Trophoblast cell (in vitro differentiated cells and primary cell): ENCODE data around the gene RPL29.

Experiments
- DNase-seq, 2 donors: peaks; one replicate each; pipeline ENCODE4 v3.0.0-alpha.2; 2016
- H2AFZ ChIP-seq: 2 replicates; pipeline ENCODE4 v1.6.1; 2013; ENCODE audit warnings: low read length, moderate library complexity, mild to moderate bottlenecking; ENCODE audit not compliant: insufficient read depth, poor library complexity
- H2AK5ac ChIP-seq: 2 replicates; pipeline ENCODE4 v1.6.1; 2013; ENCODE audit warnings: mild to moderate bottlenecking, low read length
- H2BK120ac ChIP-seq: 2 replicates; pipeline ENCODE4 v1.6.1; 2013; ENCODE audit warnings: low read length, mild to moderate bottlenecking, moderate library complexity; ENCODE audit not compliant: insufficient read depth, poor library complexity
- H2BK12ac ChIP-seq: 2 replicates; pipeline ENCODE4 v1.6.1; 2013; ENCODE audit warnings: mild to moderate bottlenecking, low read length, moderate library complexity
- H2BK5ac ChIP-seq: 2 replicates; pipeline ENCODE4 v1.6.1; 2013; ENCODE audit warnings: low read length, low read depth, moderate library complexity, mild to moderate bottlenecking; ENCODE audit not compliant: poor library complexity
- H3K14ac ChIP-seq: 2 replicates; pipeline ENCODE4 v1.6.1; 2013; ENCODE audit warnings: mild to moderate bottlenecking, low read length
- H3K18ac ChIP-seq: 2 replicates; pipeline ENCODE4 v1.6.1; 2013; ENCODE audit warnings: mild to moderate bottlenecking, low read length
- H3K23ac ChIP-seq: 2 replicates; pipeline ENCODE4 v1.6.1; 2013; ENCODE audit warnings: low read length
- H3K27ac ChIP-seq: 2 replicates; pipeline ENCODE4 v1.5.1; 2013; ENCODE audit warnings: low read depth, mild to moderate bottlenecking, inconsistent platforms, low read length, moderate library complexity
- H3K27me3 ChIP-seq: 2 replicates; pipeline ENCODE4 v1.6.1; 2013; ENCODE audit warnings: inconsistent platforms, mild to moderate bottlenecking, low read length, moderate library complexity; ENCODE audit not compliant: insufficient read depth
- H3K36me3 ChIP-seq, 2 experiments: 1 replicate in 1 of 2; 2 replicates in 1 of 2; pipeline ENCODE4 v1.6.1; 2013; ENCODE audit warnings: low read length in 2 of 2, mild to moderate bottlenecking in 2 of 2, moderate library complexity in 1 of 2; ENCODE audit not compliant: insufficient read depth in 2 of 2, control insufficient read depth in 1 of 2
- H3K4ac ChIP-seq: 2 replicates; pipeline ENCODE4 v1.6.1; 2013; ENCODE audit warnings: low read depth, mild to moderate bottlenecking, low read length, moderate library complexity
- H3K4me1 ChIP-seq, 2 experiments: 1 replicate in 1 of 2; 2 replicates in 1 of 2; pipeline ENCODE4 v1.6.1; 2013; ENCODE audit warnings: low read length in 2 of 2, mild to moderate bottlenecking in 2 of 2, moderate library complexity in 1 of 2; ENCODE audit not compliant: insufficient read depth in 2 of 2, control insufficient read depth in 1 of 2
- H3K4me2 ChIP-seq: 2 replicates; pipeline ENCODE4 v1.6.1; 2013; ENCODE audit warnings: inconsistent platforms, mild to moderate bottlenecking, low read length, moderate library complexity
- H3K4me3 ChIP-seq: 2 replicates; pipeline ENCODE4 v1.5.1; 2013; ENCODE audit warnings: mild to moderate bottlenecking, low read depth, low read length, inconsistent platforms
- H3K79me1 ChIP-seq: one replicate; pipeline ENCODE4 v1.6.1; 2013; ENCODE audit warnings: low read length
- H3K79me2 ChIP-seq: 2 replicates; pipeline ENCODE4 v1.6.1; 2013; ENCODE audit warnings: low read length, mild to moderate bottlenecking; ENCODE audit not compliant: control insufficient read depth, insufficient read depth, poor library complexity
- H3K9ac ChIP-seq: 2 replicates; pipeline ENCODE4 v1.6.1; 2013; ENCODE audit warnings: mild to moderate bottlenecking, low read length
- H3K9me3 ChIP-seq: 2 replicates; pipeline ENCODE4 v1.6.1; 2013; ENCODE audit warnings: low read depth, mild to moderate bottlenecking, control low read depth, inconsistent platforms, low read length; ENCODE audit not compliant: insufficient read depth
- H4K12ac ChIP-seq: 2 replicates; pipeline ENCODE4 v1.6.1; 2013; ENCODE audit warnings: low read depth, mild to moderate bottlenecking, low read length, moderate library complexity
- H4K8ac ChIP-seq: 2 replicates; pipeline ENCODE4 v1.6.1; 2013; ENCODE audit warnings: low read depth, mild to moderate bottlenecking, low read length, moderate library complexity
- H4K91ac ChIP-seq: one replicate; pipeline ENCODE4 v1.6.1; 2013; ENCODE audit warnings: low read depth, mild to moderate bottlenecking, low read length, moderate library complexity
- WGBS: extraction: QIAGEN DNeasy Blood & Tissue Kit; methylation state at CpG from one replicate; pipeline ENCODE4 v1.1.7; 2013; ENCODE audit warnings: missing lambda C conversion rate; ENCODE audit not compliant: insufficient read length, insufficient coverage; ENCODE audit errors: extremely low coverage; 5-methylcytosine and 5-hydroxymethylcytosine counted together

Gene RPL29

DNA sequence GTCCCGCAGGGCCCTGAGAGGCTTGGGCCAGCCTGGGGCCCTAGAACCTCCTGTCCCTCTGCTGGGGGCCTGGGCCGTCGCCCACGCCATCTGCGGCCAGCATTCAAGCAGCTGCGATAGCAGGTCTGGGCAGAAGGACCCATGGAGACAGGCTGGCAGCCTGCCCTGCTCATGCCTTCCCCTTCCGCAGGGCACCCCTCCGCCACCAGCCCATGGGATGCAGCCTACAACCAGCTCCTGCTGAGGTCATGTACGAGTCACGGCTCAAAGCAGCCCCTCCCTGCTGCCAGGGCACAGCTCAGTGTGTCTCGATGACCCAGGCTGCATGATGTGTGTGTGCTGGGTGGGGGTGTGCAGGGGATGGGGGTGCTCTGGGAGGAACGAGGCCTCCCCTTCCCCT lies 32.9 kb upstream of the RPL29 start:
- Histone ChIP-seq H2BK12ac (no peak overlapping the region), H2AFZ (no peak overlapping the region), H3K4me1 (peaks cover 10 to 16% of the 10 kb centered on the region in 2 experiments), H3K27ac (no peak overlapping the region), H3K79me2 (no peaks in the 10 kb centered on the region), H3K23ac (no peak overlapping the region), H3K27me3 (no peaks in the 10 kb centered on the region), H3K14ac (no peak overlapping the region), H3K79me1 (no peaks in the 10 kb centered on the region), H2BK5ac (no peak overlapping the region), H3K4me2 (no peak overlapping the region), H3K4me3 (no peak overlapping the region), H3K36me3 (no peaks in the 10 kb centered on the region), H3K9me3 (peaks cover 3% of the 10 kb centered on the region), H4K91ac (peak overlapping the region; percentile 31), H2AK5ac (no peak overlapping the region), H4K8ac (no peak overlapping the region), H4K12ac (no peak overlapping the region), H3K9ac (no peak overlapping the region), H3K4ac (no peak overlapping the region), H3K18ac (no peak overlapping the region), H2BK120ac (no peak overlapping the region)
- no peak for DNase-seq
- WGBS: no CpG with 5 or more reads among the region's 12 CpGs

DNA sequence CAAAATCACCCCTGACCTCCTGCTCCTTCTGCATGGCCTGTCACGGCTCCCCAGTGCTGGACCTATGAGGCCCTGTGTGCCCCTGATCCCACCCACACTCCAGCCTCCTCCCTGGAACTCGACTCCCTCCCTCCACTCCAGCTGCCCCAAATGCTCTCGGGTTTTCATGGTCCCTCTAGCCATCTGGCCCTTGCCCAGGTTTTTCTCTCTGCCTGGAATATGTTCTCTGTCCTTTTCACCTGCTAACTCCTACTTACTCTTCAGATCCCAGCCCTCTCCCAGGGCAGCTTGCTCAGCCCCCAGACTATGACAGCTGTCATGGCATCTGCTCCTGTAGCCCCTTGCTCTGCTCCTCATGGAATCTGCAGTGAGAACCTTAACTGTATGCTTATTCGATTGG lies 30.3 kb upstream of the RPL29 start:
- no CpG with 5 or more reads among the region's 4 CpGs for WGBS
- Histone ChIP-seq H3K4me1 (peaks cover 24 to 32% of the 10 kb centered on the region in 2 experiments), H2BK120ac (no peak overlapping the region), H4K8ac (no peak overlapping the region), H2BK5ac (no peak overlapping the region), H3K79me1 (peaks cover 2% of the 10 kb centered on the region), H3K27me3 (no peaks in the 10 kb centered on the region), H3K4me2 (no peak overlapping the region), H4K12ac (no peak overlapping the region), H4K91ac (no peak overlapping the region), H3K9ac (no peak overlapping the region), H3K9me3 (peaks cover 3% of the 10 kb centered on the region), H3K14ac (no peak overlapping the region), H2BK12ac (no peak overlapping the region), H2AFZ (no peak overlapping the region), H3K79me2 (no peaks in the 10 kb centered on the region), H3K23ac (no peak overlapping the region), H2AK5ac (no peak overlapping the region), H3K4ac (no peak overlapping the region), H3K27ac (no peak overlapping the region), H3K18ac (no peak overlapping the region), H3K4me3 (no peak overlapping the region), H3K36me3 (no peaks in the 10 kb centered on the region)
- no peak for DNase-seq

DNA sequence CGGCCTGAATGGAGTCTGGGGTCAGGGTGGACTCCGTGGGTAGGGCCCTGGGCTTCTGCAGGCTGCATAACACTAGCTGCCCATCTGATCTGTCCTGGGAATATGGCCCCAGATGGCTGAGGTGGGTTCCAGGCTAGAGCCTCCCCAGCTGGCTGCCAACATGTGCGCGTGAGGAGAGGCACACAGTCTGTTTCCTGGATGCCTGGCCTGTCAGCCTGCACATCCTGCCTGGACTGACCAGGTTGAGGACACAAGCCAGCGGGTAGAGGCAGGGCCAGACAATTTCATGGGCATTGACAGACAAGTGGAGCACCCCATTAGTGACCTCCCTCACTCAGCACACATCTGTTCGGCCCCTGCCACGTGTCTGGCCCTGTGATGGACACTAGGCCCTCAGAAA lies 29.8 kb upstream of the RPL29 start:
- Histone ChIP-seq H3K36me3 (no peaks in the 10 kb centered on the region), H3K79me1 (peaks cover 2% of the 10 kb centered on the region), H3K4me3 (peak overlapping the region; percentile 27), H3K27ac (no peak overlapping the region), H3K14ac (no peak overlapping the region), H3K23ac (no peak overlapping the region), H3K4me2 (no peak overlapping the region), H3K9me3 (peaks cover 3% of the 10 kb centered on the region), H2AK5ac (no peak overlapping the region), H2BK12ac (no peak overlapping the region), H3K9ac (no peak overlapping the region), H4K12ac (no peak overlapping the region), H4K91ac (no peak overlapping the region), H4K8ac (no peak overlapping the region), H3K4me1 (peaks cover 24 to 32% of the 10 kb centered on the region in 2 experiments), H3K18ac (no peak overlapping the region), H2AFZ (peak overlapping the region; percentile 45), H2BK5ac (no peak overlapping the region), H3K79me2 (no peaks in the 10 kb centered on the region), H3K27me3 (no peaks in the 10 kb centered on the region), H2BK120ac (no peak overlapping the region), H3K4ac (no peak overlapping the region)
- no peak for DNase-seq
- WGBS: no CpG with 5 or more reads among the region's 7 CpGs

DNA sequence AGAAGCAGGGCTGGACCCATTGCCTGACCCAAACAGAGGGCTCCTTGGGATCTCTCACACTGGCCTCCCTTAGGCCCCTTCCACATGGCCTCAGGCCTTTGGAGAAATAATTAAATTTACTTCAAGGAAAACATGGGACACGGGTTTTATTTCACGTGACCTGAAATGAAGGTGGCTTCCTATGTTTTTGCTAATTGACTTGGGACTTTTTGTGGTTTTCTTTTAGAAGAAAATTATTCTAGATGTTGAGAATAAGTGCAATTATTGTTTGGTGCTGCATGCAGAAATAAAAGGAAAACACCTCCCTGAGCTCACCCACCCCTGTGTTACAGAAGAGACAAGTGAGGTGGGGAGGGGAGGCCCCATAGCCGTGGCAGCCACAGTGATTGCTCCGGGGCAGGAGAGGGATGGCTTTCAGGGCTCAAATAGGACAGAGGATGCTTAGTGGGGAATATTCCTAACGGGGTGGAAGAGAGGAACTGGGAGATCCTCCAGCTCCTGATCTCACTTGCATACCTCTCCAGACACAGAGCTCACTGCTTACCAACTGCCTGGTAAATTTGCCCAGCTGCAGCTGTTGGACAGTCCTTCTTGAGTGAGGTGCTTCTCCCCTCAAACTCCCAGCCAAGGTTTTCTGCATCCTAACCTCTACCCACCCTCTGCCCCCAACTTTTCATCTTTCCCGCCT lies 29.2 kb upstream of the RPL29 start:
- no peak overlapping the region for H3K4ac ChIP-seq
- peaks cover 20 to 32% of the 10 kb centered on the region in 2 experiments for H3K4me1 ChIP-seq
- H3K18ac ChIP-seq: no peak overlapping the region
- peaks cover 3% of the 10 kb centered on the region for H3K9me3 ChIP-seq
- no peak overlapping the region for H2BK120ac ChIP-seq
- H3K14ac ChIP-seq: no peak overlapping the region
- H3K27ac ChIP-seq: no peak overlapping the region
- H3K4me2 ChIP-seq: no peak overlapping the region
- no peaks in the 10 kb centered on the region for H3K79me2 ChIP-seq
- no peak overlapping the region for H2AFZ ChIP-seq
- no peaks in the 10 kb centered on the region for H3K36me3 ChIP-seq
- H3K27me3 ChIP-seq: no peaks in the 10 kb centered on the region
- H4K8ac ChIP-seq: no peak overlapping the region
- no peak overlapping the region for H4K91ac ChIP-seq
- peaks cover 2% of the 10 kb centered on the region for H3K79me1 ChIP-seq
- no peak for DNase-seq
- H4K12ac ChIP-seq: no peak overlapping the region
- H3K23ac ChIP-seq: no peak overlapping the region
- H2BK5ac ChIP-seq: no peak overlapping the region
- no CpG with 5 or more reads among the region's 6 CpGs for WGBS
- H3K9ac ChIP-seq: no peak overlapping the region
- H2BK12ac ChIP-seq: no peak overlapping the region
- H2AK5ac ChIP-seq: no peak overlapping the region
- H3K4me3 ChIP-seq: no peak overlapping the region
